Measurements from ENCODE around the gene FADS3. TPM values are rescaled to one million over a fixed set of nuclear protein-coding genes. Genes with fewer than 3 reads are reported as not detected.

The FADS3 gene
- total and polyA plus RNA-seq, 9 of the 15 experiments (the other 6 are each of a cell fraction or from before 2014, with no cell fraction given), result 0.97 to 148 (median 92.7) TPM

GRCh38 chr11:61890529-61891330 is 615 bp downstream of the FADS3 start (continued):
- TF ChIP-seq RBBP5 (IDR thresholded peaks at IDR 0.05; ENCODE audit: borderline replicate concordance, insufficient read depth, low read length, poor library complexity, severe bottlenecking) (peak; percentile 71), ZNF830 (CRISPR knock-in tag; IDR thresholded peaks at IDR 0.05) (peak; percentile 16; the same call in 1 of the 2 replicates), SLC30A9 (CRISPR knock-in tag; IDR thresholded peaks at IDR 0.05) (no peak), SMAD1 (IDR thresholded peaks at IDR 0.05; ENCODE audit: low read depth, low read length, partially characterized antibody) (no peak), ZNF717 (CRISPR knock-in tag; IDR thresholded peaks at IDR 0.05) (0 out of 2 replicates have a peak, but pooled peaks have one; percentile 27), KAT7 (CRISPR knock-in tag; IDR thresholded peaks at IDR 0.05; ENCODE audit: borderline replicate concordance) (0 out of 2 replicates have a peak, but pooled peaks have one; percentile 28), CBX5 (IDR thresholded peaks at IDR 0.05; ENCODE audit: borderline replicate concordance, low read depth) (no peak), ZNF146 (CRISPR knock-in tag; IDR thresholded peaks at IDR 0.05; ENCODE audit: unreplicated experiment) (no peak), TEAD4 (IDR thresholded peaks at IDR 0.05; ENCODE audit: low read length) (peak; percentile 27; the same call in 1 of the 2 replicates), TEAD4 (CRISPR knock-in tag; IDR thresholded peaks at IDR 0.05; ENCODE audit: borderline replicate concordance) (no peak)
- TF ChIP-seq, protein P1, sequence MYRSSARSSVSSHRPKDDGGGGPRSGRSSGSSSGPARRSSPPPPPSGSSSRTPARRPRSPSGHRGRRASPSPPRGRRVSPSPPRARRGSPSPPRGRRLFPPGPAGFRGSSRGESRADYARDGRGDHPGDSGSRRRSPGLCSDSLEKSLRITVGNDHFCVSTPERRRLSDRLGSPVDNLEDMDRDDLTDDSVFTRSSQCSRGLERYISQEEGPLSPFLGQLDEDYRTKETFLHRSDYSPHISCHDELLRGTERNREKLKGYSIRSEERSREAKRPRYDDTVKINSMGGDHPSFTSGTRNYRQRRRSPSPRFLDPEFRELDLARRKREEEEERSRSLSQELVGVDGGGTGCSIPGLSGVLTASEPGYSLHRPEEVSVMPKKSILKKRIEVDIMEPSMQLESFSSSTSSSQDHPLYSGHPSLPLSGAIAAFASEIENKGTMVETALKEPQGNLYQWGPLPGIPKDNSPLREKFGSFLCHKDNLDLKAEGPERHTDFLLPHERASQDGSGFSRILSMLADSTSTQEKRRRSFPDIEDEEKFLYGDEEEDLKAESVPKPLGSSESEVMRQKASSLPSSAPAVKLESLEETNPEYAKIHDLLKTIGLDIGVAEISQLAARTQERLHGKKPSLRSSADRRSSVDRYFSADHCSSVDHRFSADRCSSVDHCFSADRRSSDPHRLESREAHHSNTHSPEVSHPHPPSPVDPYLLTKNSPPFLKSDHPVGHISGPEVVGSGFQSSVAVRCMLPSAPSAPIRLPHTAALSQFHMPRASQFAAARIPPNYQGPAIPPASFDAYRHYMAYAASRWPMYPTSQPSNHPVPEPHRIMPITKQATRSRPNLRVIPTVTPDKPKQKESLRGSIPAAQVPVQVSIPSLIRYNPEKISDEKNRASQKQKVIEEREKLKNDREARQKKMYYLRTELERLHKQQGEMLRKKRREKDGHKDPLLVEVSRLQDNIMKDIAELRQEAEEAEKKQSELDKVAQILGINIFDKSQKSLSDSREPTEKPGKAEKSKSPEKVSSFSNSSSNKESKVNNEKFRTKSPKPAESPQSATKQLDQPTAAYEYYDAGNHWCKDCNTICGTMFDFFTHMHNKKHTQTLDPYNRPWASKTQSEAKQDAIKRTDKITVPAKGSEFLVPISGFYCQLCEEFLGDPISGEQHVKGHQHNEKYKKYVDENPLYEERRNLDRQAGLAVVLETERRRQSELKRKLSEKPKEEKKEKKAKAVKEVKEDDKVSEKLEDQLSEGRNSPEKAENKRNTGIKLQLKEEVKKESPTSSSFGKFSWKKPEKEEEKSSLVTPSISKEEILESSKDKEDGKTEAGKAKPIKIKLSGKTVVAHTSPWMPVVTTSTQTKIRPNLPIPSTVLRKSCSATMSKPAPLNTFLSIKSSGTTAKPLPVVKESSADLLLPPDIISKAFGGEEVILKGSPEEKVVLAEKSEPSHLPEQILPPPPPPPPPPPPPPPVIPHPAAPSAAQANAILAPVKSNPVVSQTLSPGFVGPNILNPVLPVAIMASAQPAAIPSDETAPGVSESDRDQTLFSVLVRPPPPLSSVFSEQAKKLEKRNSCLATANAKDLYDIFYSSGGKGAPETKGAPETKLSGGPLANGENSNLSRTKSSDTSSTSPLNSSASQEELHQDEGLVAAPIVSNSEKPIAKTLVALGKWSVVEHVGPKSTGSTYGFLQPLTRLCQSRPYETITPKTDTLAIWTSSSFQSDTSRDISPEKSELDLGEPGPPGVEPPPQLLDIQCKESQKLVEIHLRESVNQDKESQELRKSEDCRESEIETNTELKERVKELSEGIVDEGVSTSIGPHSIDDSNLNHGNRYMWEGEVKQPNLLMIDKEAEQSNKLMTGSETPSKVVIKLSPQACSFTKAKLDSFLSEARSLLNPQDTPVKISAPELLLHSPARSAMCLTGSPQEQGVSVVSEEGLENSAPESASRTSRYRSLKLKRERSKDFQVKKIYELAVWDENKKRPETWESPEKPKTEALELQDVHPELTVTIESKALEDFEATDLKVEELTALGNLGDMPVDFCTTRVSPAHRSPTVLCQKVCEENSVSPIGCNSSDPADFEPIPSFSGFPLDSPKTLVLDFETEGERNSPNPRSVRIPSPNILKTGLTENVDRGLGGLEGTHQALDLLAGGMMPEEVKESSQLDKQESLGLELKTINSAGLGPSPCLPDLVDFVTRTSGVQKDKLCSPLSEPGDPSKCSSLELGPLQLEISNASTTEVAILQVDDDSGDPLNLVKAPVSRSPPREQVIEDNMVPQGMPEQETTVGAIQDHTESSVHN (IDR thresholded peaks at IDR 0.05; ENCODE audit: borderline replicate concordance in 1 of 2, low read depth in 1 of 2), result no peak

All from K562 (cell line).